Activated T-helper 17 cell treated with anti-CD3 and anti-CD28 coated beads, Interleukin-2, amount 50 U/mL, for 72 hours (primary cell): Measurements from ENCODE around the gene JKAMP. TPM values are rescaled to one million over a fixed set of nuclear protein-coding genes. Genes with fewer than 3 reads are reported as not detected.

Experiments
- ATAC-seq: fragments of 150-1000 bp; cut with Tn5 transposase; replicated peaks from 2 replicates; pipeline ENCODE4 v1.10.0; 2021; ENCODE audit warnings: mild to moderate bottlenecking, moderate library complexity
- H3K27ac Mint-ChIP-seq: one replicate; pipeline ENCODE4 v1.8.0; 2022; ENCODE audit warnings: mixed read lengths
- H3K27me3 Mint-ChIP-seq: one replicate; pipeline ENCODE4 v1.8.0; 2022; ENCODE audit warnings: mixed read lengths
- H3K36me3 Mint-ChIP-seq: one replicate; pipeline ENCODE4 v1.8.0; 2022; ENCODE audit warnings: low read depth, mild to moderate bottlenecking, mixed read lengths
- H3K4me1 Mint-ChIP-seq: one replicate; pipeline ENCODE4 v1.8.0; 2022; ENCODE audit warnings: mixed read lengths
- H3K4me3 Mint-ChIP-seq: one replicate; pipeline ENCODE4 v1.8.0; 2022; ENCODE audit warnings: mild to moderate bottlenecking, mixed read lengths
- H3K9me3 Mint-ChIP-seq: one replicate; pipeline ENCODE4 v1.8.0; 2022; ENCODE audit warnings: mixed read lengths
- total RNA-seq, 2 donors: library from RNA; stranded (reverse); gene quantifications; one replicate each; pipeline ENCODE4 v1.2.3, GENCODE V29; 2022

JKAMP gene
- total RNA-seq, 2 donors from 2014 or later = 25.4 to 29.4 TPM

- Mint-ChIP-seq H3K4me1 (no peaks in the 10 kb centered on the region), H3K36me3 (no peaks in the 10 kb centered on the region), H3K4me3 (peak overlapping the region; percentile 82), H3K27me3 (no peaks in the 10 kb centered on the region), H3K27ac (no peak overlapping the region), H3K9me3 (no peaks in the 10 kb centered on the region)
- ATAC-seq = peak; percentile 76
Observed at GRCh38 chr14:59464486-59465315, 19.6 kb upstream of the JKAMP start.

- H3K4me1 Mint-ChIP-seq = no peaks in the 10 kb centered on the region
- peak; percentile 34 for ATAC-seq
- no peaks in the 10 kb centered on the region for H3K36me3 Mint-ChIP-seq
- H3K27ac Mint-ChIP-seq = no peak within 1 kb of the TSS
- H3K27me3 Mint-ChIP-seq = no peaks in the 10 kb centered on the region
- H3K9me3 Mint-ChIP-seq = no peaks in the 10 kb centered on the region
- H3K4me3 Mint-ChIP-seq = peak within 1 kb of the TSS; percentile 82
Observed at GRCh38 chr14:59465316-59466135, 18.8 kb upstream of the JKAMP start, which contains the start of gene GPR135. Gene GPR135, minus strand, starts transcription at chr14:59465380. Its CDS starts 154 bp downstream, at chr14:59465226.

DNA sequence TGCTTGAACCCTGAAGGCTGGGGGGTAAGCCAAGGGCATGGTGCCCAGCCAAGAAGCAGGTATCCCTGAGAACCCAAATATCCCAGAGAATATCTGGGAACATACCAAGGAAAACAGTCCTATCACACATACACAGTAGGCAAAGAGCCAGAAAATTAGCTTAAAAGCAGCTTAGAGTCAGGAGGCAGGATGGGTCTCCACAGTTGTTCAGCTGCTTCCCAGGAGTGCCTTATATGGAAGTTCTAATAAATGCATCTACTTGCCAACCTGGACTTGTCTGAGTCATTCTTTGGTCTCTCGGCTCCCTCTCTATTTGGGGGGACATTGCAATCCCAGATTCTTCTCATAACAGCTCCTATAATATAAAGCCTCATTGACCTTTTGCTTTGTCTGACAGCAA is 10.1 kb upstream of the JKAMP start:
- peaks cover 53% of the 10 kb centered on the region for H3K36me3 Mint-ChIP-seq
- no peaks in the 10 kb centered on the region for H3K4me1 Mint-ChIP-seq
- no peak overlapping the region for H3K27ac Mint-ChIP-seq
- no peaks in the 10 kb centered on the region for H3K27me3 Mint-ChIP-seq
- no peaks in the 10 kb centered on the region for H3K9me3 Mint-ChIP-seq
- no peak overlapping the region for H3K4me3 Mint-ChIP-seq
- ATAC-seq = no peak

DNA sequence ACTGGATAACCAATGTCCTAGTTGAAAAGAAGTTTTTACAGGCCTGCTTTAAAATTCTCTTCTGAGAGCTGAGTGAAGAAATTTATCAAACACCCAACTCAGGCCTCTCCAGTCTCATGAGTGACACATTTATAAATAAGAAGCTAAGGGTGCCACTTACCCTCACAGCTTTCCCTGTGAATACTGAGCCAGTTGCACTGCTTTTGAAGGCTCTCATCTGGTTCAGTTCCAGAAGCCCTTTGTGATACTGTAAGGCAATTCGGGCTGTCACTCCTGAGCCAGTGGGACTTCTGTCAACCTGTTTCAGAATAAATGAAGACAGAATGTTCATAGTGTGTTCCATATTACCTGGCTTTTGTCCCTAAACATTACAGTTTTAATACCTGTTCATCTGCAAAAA is 8.6 kb upstream of the JKAMP start:
- H3K36me3 Mint-ChIP-seq = peaks cover 64% of the 10 kb centered on the region
- no peak for ATAC-seq
- no peak overlapping the region for H3K4me3 Mint-ChIP-seq
- no peaks in the 10 kb centered on the region for H3K9me3 Mint-ChIP-seq
- no peak overlapping the region for H3K27ac Mint-ChIP-seq
- H3K27me3 Mint-ChIP-seq = no peaks in the 10 kb centered on the region
- peaks cover 9% of the 10 kb centered on the region for H3K4me1 Mint-ChIP-seq

DNA sequence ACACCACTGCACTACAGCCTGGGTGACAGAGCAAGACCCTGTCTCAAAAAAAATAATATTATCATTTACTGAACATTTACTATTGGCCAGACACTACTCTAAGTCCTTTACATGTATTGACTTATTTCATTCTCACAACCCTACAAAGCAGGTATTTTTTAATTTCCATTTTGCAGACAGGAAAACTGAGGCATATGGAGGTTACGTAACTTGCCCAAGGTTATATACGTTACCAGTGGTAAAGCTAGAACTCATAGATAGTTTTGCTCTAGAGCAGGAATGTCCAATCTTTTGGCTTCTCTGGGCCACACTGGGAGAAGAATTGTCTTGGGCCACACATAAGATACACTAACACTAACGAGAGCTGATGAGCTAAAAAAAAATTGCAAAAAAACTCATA is 5.8 kb upstream of the JKAMP start:
- H3K27me3 Mint-ChIP-seq = no peaks in the 10 kb centered on the region
- no peak overlapping the region for H3K27ac Mint-ChIP-seq
- no peak overlapping the region for H3K4me3 Mint-ChIP-seq
- H3K36me3 Mint-ChIP-seq = peaks cover 57% of the 10 kb centered on the region
- H3K9me3 Mint-ChIP-seq = no peaks in the 10 kb centered on the region
- ATAC-seq = no peak
- peaks cover 31% of the 10 kb centered on the region for H3K4me1 Mint-ChIP-seq

DNA sequence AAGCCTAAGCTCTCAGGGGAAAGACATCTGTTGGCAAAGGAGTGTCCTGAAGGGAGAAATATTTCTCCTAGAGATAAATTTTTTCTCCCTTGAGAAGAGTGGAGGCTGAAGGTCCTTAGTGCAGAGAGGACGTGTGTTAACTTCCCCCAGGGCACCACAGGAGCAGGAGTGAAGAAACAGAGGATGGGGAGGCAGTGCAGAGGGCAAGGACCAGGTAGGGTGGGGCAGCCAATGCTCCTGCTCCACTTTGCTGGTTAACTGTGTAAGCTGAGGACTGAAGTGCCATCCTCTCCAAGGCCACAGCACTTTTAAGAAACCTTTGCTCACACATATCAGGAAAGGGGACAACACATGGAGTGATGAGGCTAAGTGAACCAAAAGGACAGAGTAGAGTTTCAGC is 4.2 kb upstream of the JKAMP start:
- Mint-ChIP-seq H3K27ac (peak overlapping the region; percentile 61), H3K4me1 (peaks cover 31% of the 10 kb centered on the region), H3K4me3 (peak overlapping the region; percentile 86), H3K36me3 (peaks cover 44% of the 10 kb centered on the region), H3K27me3 (no peaks in the 10 kb centered on the region), H3K9me3 (no peaks in the 10 kb centered on the region)
- ATAC-seq = no peak

DNA sequence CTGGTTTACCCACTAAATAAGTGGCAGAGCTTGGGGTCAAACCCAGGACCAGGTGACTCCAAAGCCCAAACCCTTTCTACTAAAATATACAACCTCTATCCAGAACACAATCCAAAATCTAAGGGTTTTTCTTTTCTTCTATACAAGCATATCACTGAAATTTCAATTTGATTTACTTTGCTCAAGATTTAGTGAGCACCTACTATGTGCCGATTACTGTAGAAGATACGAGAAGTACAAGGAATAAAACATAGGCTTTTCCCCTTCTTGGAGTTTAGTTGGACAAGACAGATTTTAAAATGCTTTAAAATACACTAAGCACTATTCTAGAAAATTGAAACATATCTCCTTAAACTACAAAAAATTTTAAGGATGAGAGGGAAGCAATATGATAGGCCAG is 2.9 kb upstream of the JKAMP start:
- Mint-ChIP-seq H3K4me1 (peaks cover 31% of the 10 kb centered on the region), H3K4me3 (peak overlapping the region; percentile 86), H3K9me3 (no peaks in the 10 kb centered on the region), H3K36me3 (peaks cover 34% of the 10 kb centered on the region), H3K27ac (peak overlapping the region; percentile 61), H3K27me3 (no peaks in the 10 kb centered on the region)
- ATAC-seq = no peak

GRCh38 chr14:59481871-59482540 is 2.3 kb upstream of the JKAMP start:
- Mint-ChIP-seq H3K4me3 (peak overlapping the region; percentile 86), H3K27me3 (no peaks in the 10 kb centered on the region), H3K27ac (peak overlapping the region; percentile 58), H3K36me3 (peaks cover 34% of the 10 kb centered on the region), H3K9me3 (no peaks in the 10 kb centered on the region), H3K4me1 (peaks cover 31% of the 10 kb centered on the region)
- ATAC-seq = no peak

DNA sequence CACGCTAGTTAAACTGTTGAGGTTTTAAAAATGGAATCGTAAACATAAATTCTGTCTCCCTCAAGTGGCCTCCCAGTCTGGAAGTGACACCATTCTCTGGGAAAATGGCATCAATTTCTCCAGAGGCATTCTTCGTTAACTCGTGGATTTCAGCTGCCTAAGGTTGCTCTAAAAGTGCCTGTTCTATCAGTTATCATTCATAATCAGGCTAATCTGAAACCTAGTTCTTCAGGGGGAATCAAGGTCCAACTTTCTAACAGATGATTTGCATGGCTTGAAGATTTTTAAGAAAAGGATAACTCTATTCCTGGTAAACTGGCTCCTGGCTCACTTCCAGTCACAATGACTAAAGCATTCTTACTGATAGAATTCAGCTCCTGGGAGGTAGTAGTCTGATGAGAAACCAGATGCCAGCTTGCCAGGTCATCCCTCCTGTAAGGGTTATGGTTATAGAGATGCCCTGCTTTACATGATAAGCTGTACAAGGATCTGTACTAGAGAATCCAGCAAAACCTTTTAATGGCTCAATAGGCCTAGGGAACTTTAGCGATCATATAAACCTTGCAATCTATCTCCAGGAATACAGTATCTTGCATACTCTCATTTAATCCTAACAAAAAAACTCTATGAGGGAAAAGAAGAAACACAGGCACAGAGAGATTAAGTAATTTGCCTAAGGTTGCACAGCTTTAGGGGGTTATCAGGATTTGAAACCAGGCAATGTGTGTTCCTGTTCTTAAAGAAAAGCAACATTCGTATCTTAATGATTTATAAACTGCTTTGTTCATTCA is 1.6 kb upstream of the JKAMP start:
- H3K27me3 Mint-ChIP-seq = no peaks in the 10 kb centered on the region
- ATAC-seq = no peak
- H3K36me3 Mint-ChIP-seq = peaks cover 33% of the 10 kb centered on the region
- peak overlapping the region; percentile 86 for H3K4me3 Mint-ChIP-seq
- H3K4me1 Mint-ChIP-seq = peaks cover 31% of the 10 kb centered on the region
- H3K9me3 Mint-ChIP-seq = no peaks in the 10 kb centered on the region
- peak overlapping the region; percentile 88 for H3K27ac Mint-ChIP-seq

GRCh38 chr14:59483363-59483762 is 954 bp upstream of the JKAMP start:
- H3K27ac Mint-ChIP-seq = peak overlapping the region; percentile 88
- H3K9me3 Mint-ChIP-seq = no peaks in the 10 kb centered on the region
- H3K27me3 Mint-ChIP-seq = no peaks in the 10 kb centered on the region
- peaks cover 38% of the 10 kb centered on the region for H3K36me3 Mint-ChIP-seq
- H3K4me3 Mint-ChIP-seq = peak overlapping the region; percentile 86
- H3K4me1 Mint-ChIP-seq = peaks cover 35% of the 10 kb centered on the region
- no peak for ATAC-seq

DNA sequence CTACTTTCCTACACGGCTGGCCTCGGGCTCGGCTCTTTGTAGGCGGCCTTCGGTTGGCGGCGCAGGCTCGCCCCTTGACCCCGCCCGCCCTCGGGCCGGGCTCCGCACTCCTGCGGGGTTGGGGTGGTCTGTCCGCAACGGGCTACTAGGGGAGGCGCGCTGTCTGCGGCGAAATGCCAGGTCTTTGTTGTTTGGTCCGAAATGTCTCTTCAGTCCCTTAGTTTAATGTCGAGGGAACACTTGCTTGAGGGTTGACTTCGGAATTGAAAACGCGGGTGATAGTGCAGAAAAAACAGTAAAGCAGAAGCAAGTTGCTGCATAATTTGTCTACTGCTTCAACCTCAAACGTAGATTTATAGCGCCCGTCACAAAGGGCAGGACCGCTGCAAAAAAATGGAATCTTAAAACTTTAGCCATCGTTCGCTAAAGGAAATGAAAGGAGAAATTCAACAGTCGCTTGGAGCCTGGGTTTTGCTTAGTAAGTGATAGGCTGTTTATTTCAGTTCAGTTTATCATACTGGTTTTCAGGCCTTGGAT is 390 bp downstream of the JKAMP start:
- ATAC-seq = peak; percentile 61
- peaks cover 42% of the 10 kb centered on the region for H3K36me3 Mint-ChIP-seq
- H3K4me1 Mint-ChIP-seq = peaks cover 46% of the 10 kb centered on the region
- H3K27me3 Mint-ChIP-seq = no peaks in the 10 kb centered on the region
- H3K4me3 Mint-ChIP-seq = peak overlapping the region; percentile 86
- no peaks in the 10 kb centered on the region for H3K9me3 Mint-ChIP-seq
- H3K27ac Mint-ChIP-seq = peak overlapping the region; percentile 88

GRCh38 chr14:59490756-59491155 is 6.4 kb downstream of the JKAMP start:
- Mint-ChIP-seq H3K4me1 (peaks cover 27% of the 10 kb centered on the region), H3K4me3 (no peak overlapping the region), H3K27me3 (no peaks in the 10 kb centered on the region), H3K9me3 (no peaks in the 10 kb centered on the region), H3K36me3 (peaks cover 93% of the 10 kb centered on the region), H3K27ac (peak overlapping the region; percentile 11)
- ATAC-seq = no peak

DNA sequence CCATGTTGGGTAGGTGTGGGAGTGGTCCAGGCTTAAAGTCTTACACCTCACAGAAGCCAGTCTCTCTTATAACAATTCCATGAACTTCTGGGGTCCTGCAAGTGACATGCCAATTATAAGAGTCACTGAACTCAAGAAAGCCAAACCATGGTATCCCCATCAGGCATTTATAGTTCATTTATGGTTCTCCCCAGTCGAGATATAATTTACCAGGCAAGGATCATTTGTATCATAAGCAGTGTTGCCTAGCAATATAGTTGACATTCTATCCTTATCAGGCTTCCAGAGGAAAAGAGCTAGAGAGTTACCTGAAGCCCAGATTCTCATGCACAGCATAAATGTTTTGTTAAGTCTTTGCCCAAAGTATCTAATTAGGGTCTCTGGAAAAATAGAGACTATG is 8.1 kb downstream of the JKAMP start:
- H3K27ac Mint-ChIP-seq = no peak overlapping the region
- no peaks in the 10 kb centered on the region for H3K27me3 Mint-ChIP-seq
- peaks cover 27% of the 10 kb centered on the region for H3K4me1 Mint-ChIP-seq
- no peak for ATAC-seq
- no peaks in the 10 kb centered on the region for H3K9me3 Mint-ChIP-seq
- H3K36me3 Mint-ChIP-seq = peaks cover 98% of the 10 kb centered on the region
- no peak overlapping the region for H3K4me3 Mint-ChIP-seq
